Right lobe of liver (tissue), 6 donors: ENCODE measurements around the gene TM9SF3. TPM values are rescaled to one million over a fixed set of nuclear protein-coding genes. Genes with fewer than 3 reads are reported as not detected.

Experiments
- ATAC-seq, 4 donors: fragments of 200-7000 bp; cut with Tn5 transposase; one replicate each; pipeline ENCODE4 v1.9.1; 2020; ENCODE audit warnings: mild to moderate bottlenecking in 4 of 4, moderate library complexity in 4 of 4
- DNase-seq, 3 donors: peaks; one replicate each; pipeline ENCODE4 v3.0.0-alpha.2; 2020
- H3K27ac ChIP-seq, 3 donors: fragments of 200-600 bp; one replicate each; pipeline ENCODE4 v1.8.0; 2022
- H3K27me3 ChIP-seq, 2 donors: fragments of 200-600 bp; one replicate each; pipeline ENCODE4 v1.8.0; 2022
- H3K36me3 ChIP-seq, 4 donors: fragments of 200-600 bp; sonication (generic) in 1 of 4; one replicate each; pipeline versions ENCODE4 v1.5.1 to v1.8.0; 2017 to 2022; ENCODE audit warnings: control low read depth in 1 of 4
- H3K4me1 ChIP-seq, 4 donors: fragments of 200-600 bp; sonication (generic) in 1 of 4; one replicate each; pipeline versions ENCODE4 v1.5.1 to v1.8.0; 2017 to 2022; ENCODE audit warnings: control low read depth in 1 of 4
- H3K4me3 ChIP-seq, 3 donors: fragments of 200-600 bp; one replicate each; pipeline ENCODE4 v1.8.0; 2022
- H3K9me3 ChIP-seq, 4 donors: fragments of 200-600 bp; sonication (generic) in 1 of 4; one replicate each; pipeline versions ENCODE4 v1.5.1 to v1.8.0; 2017 to 2022; ENCODE audit warnings: control low read depth in 1 of 4
- POLR2A ChIP-seq: fragments of 450-650 bp; IDR thresholded peaks from one replicate; pipeline ENCODE4 v1.6.1; 2017; ENCODE audit warnings: antibody characterized with exemption, mild to moderate bottlenecking
- WGBS: methylation state at CpG from one replicate; pipeline ENCODE4 v1.1.6; 2018; ENCODE audit warnings: low coverage, low lambda C conversion rate; ENCODE audit not compliant: insufficient coverage; ENCODE audit errors: missing lambda C conversion rate; 5-methylcytosine and 5-hydroxymethylcytosine counted together
- intact Hi-C, 2 donors: fragments of 100-400 bp; cut with DNase I; formaldehyde crosslinking; loops; one replicate each; pipeline versions ENCODE4 v1.11.2 to v1.14.1; 2022
- total RNA-seq, 6 experiments: library from RNA; depleted of rRNA in 2 of 6; stranded (reverse); fragments of >200 nt in 2 of 6; fragmentation: NEBNext Ultra II Directional in 3 of 6; extraction: Animal tissue kit (Norgen Biotek cat#: 25700) in 3 of 6; gene quantifications; one replicate each; pipeline versions ENCODE4 v1.1.0 to v1.2.4, GENCODE V29; 2016 to 2023
- TF ChIP-seq, protein P1 (sequence below), 4 donors: fragments of 200-600 bp in 3 of 4; fragments of 450-650 bp in 1 of 4; IDR thresholded peaks; one replicate each; pipeline versions ENCODE4 v1.5.1 to v1.8.0; 2016 to 2022; ENCODE audit warnings: antibody characterized with exemption in 4 of 4, mild to moderate bottlenecking in 2 of 4
- donor health status: DM: no; HTN: yes; CAD: no.
- donor health status: DM: no; HTN: no; CAD: no.
- donor health status: DM: no; HTN: no; CAD: no.
- donor health status: DM: no; HTN: yes; CAD: no.
- donor health status: DM: no; HTN: yes; CAD: no.

TM9SF3 gene
- total RNA-seq, 6 experiments from 2014 or later = 45.0 to 96.6 (median 71.8) TPM

GRCh38 chr10:96497391-96497790 is 89.4 kb downstream of the TM9SF3 start:
- no peaks in the 10 kb centered on the region for H3K27me3 ChIP-seq
- ATAC-seq = no peak
- H3K27ac ChIP-seq = no peak overlapping the region
- no peak overlapping the region for H3K4me3 ChIP-seq
- no peaks in the 10 kb centered on the region for H3K4me1 ChIP-seq
- WGBS = 56% methylated on average over 4 of the region's 5 CpGs
- no peaks in the 10 kb centered on the region for H3K36me3 ChIP-seq
- no peak for DNase-seq
- no peaks in the 10 kb centered on the region for H3K9me3 ChIP-seq
- intact Hi-C loops = no loop called here
- no peak for TF ChIP-seq POLR2A
- TF ChIP-seq, protein P1, sequence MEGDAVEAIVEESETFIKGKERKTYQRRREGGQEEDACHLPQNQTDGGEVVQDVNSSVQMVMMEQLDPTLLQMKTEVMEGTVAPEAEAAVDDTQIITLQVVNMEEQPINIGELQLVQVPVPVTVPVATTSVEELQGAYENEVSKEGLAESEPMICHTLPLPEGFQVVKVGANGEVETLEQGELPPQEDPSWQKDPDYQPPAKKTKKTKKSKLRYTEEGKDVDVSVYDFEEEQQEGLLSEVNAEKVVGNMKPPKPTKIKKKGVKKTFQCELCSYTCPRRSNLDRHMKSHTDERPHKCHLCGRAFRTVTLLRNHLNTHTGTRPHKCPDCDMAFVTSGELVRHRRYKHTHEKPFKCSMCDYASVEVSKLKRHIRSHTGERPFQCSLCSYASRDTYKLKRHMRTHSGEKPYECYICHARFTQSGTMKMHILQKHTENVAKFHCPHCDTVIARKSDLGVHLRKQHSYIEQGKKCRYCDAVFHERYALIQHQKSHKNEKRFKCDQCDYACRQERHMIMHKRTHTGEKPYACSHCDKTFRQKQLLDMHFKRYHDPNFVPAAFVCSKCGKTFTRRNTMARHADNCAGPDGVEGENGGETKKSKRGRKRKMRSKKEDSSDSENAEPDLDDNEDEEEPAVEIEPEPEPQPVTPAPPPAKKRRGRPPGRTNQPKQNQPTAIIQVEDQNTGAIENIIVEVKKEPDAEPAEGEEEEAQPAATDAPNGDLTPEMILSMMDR (IDR thresholded peaks at IDR 0.05) = no peak

GRCh38 chr10:96496281-96496925 is 90.4 kb downstream of the TM9SF3 start:
- Histone ChIP-seq H3K36me3 (no peaks in the 10 kb centered on the region), H3K4me1 (no peaks in the 10 kb centered on the region), H3K4me3 (no peak overlapping the region), H3K27me3 (no peaks in the 10 kb centered on the region), H3K9me3 (no peaks in the 10 kb centered on the region), H3K27ac (no peak overlapping the region)
- no peak for DNase-seq
- intact Hi-C loops = no loop called here
- WGBS = 46% methylated on average over 4 of the region's 6 CpGs
- ATAC-seq = no peak
- no peak for TF ChIP-seq POLR2A
- TF ChIP-seq, protein P1 (IDR thresholded peaks at IDR 0.05) = no peak

GRCh38 chr10:96495544-96495943 is 91.3 kb downstream of the TM9SF3 start:
- H3K36me3 ChIP-seq = no peaks in the 10 kb centered on the region
- no peaks in the 10 kb centered on the region for H3K4me1 ChIP-seq
- intact Hi-C loops = no loop called here
- 98% methylated on average over 6 of the region's 6 CpGs for WGBS
- H3K4me3 ChIP-seq = no peak overlapping the region
- H3K27ac ChIP-seq = no peak overlapping the region
- DNase-seq (no peak), ATAC-seq (no peak)
- TF ChIP-seq, protein P1 (IDR thresholded peaks at IDR 0.05) = no peak
- TF ChIP-seq POLR2A = no peak
- H3K27me3 ChIP-seq = no peaks in the 10 kb centered on the region
- no peaks in the 10 kb centered on the region for H3K9me3 ChIP-seq

GRCh38 chr10:96494694-96495093 is 92.1 kb downstream of the TM9SF3 start:
- ATAC-seq = no peak
- TF ChIP-seq, protein P1 (IDR thresholded peaks at IDR 0.05) = no peak
- TF ChIP-seq POLR2A = no peak

More at GRCh38 chr10:96494694-96495093, 92.1 kb downstream of the TM9SF3 start:
- no peak overlapping the region for H3K27ac ChIP-seq
- no peak overlapping the region for H3K4me3 ChIP-seq
- H3K27me3 ChIP-seq = no peaks in the 10 kb centered on the region
- intact Hi-C loops = no loop called here
- no peaks in the 10 kb centered on the region for H3K4me1 ChIP-seq
- no peak for DNase-seq
- WGBS = 83% methylated on average over 3 of the region's 4 CpGs
- no peaks in the 10 kb centered on the region for H3K9me3 ChIP-seq
- no peaks in the 10 kb centered on the region for H3K36me3 ChIP-seq
